Fibroblast of skin of right quadriceps (primary cell): ENCODE results near the gene RYR3.

Source experiments
- DNase-seq: peaks from one replicate; pipeline ENCODE4 v3.0.0-alpha.2; 2013

The RYR3 gene

GRCh38 chr15:33393546-33393945 lies 82.8 kb downstream of the RYR3 start:
- DNase-seq, result no peak

GRCh38 chr15:33395321-33395720 lies 84.6 kb downstream of the RYR3 start:
- no peak for DNase-seq

DNA sequence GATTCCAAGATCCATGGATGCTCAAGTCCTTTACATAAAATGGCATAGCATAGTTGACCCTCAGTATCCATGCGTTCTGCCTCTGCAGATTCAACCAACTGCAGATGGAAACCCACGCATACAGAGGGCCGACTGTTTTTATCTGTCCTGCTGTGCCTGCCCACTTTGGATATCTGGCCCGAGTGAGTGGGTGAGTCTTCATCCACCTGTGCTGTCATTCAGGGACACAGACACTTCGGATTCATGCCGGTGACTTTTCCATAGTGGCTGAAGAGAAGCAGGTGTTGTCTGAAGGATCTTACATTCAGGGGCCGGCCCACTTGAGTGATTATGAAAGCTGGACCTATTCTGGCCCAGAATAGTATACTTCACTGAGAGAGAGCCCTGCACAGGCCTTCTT lies 85.1 kb downstream of the RYR3 start:
- no peak for DNase-seq

DNA sequence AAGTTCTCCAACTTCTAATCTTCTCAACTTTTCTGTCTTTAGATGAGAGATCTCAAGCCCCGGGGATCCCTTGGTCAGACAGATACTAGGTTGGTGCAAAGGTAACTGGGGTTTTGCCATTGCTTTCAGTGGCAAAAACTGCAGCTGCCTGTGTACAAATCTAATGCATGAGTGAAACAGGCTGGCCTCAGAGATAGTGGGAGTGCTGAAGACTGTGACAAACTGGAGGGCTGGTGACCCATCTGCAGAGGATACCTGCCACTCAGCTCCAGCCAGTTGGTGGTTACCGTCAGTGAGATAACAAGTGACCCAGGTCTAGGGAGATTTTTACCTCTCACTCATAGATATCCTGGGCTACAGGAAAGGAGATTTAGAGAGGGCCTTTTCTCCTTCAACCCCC lies 85.7 kb downstream of the RYR3 start:
- no peak for DNase-seq

GRCh38 chr15:33398555-33398954 lies 87.8 kb downstream of the RYR3 start:
- DNase-seq, result no peak

DNA sequence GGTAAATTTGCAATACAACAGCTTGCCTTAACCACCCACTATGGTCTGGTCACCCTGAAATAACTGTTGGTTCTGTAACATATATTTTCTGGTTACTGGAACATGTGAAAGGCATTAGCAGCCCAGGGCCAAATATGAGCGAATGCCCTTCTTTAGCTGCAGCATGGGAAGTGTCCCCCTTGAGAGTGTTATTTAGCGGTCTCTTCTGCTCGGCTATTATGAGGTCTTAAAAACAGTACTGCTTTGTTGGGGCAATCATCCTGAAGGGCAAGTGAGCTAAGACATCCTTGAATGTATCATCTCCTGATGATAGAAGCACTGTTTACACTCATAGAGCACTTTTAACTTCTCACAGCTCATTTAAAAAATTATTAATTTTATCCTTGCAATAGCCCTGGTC lies 90.2 kb downstream of the RYR3 start:
- no peak for DNase-seq

DNA sequence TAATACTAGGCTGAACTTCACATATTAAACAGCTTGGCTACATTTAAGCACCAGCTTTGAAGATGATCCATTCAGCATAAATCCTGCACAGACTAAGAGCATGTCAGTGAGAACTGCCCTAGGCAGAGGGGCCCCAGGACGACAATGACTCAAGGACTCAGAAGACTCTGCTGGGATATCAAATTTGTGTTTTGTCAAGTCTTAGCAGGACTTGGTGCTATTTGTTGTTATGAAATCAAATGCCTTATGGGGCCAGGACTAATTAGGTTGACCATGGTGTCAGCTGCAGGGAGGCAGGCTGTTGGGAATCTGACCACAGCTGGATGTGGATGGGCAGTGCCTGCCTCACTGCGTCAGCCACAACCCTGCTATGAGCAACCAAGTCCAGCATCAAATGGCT lies 91.8 kb downstream of the RYR3 start:
- no peak for DNase-seq

GRCh38 chr15:33405096-33405495 lies 94.3 kb downstream of the RYR3 start:
- DNase-seq, result no peak

DNA sequence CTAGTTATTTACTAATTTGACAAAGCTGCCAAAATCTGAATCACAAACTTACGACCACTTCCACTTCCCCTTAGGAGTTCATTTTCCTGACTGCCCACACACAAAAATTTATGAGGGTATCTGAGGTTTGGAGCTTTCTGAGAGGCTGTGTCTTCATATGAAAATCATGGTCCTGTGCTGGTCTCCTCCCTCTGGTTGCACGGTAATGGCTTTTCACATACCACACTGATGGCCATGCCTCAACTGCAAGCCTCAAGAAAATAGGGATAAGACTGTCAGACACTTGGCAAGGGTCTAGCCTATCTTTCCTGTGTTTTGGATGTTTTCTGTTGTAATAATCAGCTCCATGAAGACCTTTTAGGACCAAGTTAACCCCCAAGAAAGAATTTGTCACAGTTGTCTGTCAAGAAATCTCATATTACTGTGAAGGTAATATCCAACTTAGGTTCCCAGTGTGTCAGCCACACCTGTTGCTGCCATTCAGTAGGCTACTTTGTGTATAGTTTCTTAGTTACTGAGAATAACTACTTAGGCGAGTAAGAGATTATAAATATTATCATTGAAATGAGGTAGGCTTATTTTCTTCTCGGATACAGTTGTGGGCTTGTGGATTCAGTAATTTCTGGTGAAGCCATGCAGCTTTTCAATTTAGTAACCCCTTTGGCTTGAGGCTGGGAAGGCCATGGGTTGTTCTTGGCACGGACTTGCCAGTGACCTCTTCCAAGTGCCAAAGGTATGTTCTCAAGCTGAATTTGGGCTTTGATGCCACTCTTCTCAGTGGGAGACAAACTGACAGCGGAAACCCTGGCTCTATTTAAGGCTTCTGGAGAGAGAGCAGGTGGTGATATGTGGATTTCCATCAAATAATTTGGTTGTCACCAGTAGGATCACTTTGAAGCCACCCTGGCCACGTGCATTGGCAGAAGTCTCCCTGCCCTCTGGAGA lies 101.1 kb downstream of the RYR3 start:
- DNase-seq, result no peak

DNA sequence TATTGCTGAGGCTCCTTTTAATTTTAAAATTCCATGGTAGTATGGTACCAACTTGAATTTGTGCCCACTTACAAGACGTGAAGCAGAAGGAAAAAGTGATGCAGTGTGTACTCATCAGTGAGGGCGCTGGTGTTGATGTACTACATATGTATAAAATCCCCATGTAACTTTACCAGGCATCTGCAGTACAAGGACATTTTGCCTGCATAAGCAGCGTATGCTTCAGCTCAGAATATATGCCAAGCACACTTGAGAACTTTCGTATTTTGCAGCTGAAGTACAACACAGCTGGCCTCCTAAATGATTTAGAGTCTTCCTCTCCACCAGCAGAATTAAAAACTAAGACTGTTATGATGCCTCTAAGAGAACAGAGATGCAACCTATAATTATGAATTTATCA lies 108.9 kb downstream of the RYR3 start:
- no peak for DNase-seq

DNA sequence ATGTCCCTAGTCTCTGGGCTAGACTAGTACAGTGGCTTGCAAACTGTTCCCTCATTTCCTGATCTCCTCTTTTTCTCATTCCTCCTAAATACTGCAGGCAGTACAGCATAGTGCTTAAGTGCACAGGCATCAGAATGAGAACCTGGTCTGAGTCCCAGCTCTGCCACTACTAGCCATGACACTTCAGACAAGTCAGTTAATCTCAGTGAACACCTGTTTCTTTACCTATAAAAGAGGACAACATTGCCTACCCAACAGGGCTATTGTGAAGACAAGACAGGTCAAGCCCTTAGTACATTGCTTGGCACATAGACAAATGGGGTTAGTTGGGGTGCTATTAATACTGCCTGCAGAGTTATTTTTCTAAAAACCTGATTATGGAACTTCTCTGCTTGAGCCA lies 113.3 kb downstream of the RYR3 start:
- DNase-seq, result no peak

DNA sequence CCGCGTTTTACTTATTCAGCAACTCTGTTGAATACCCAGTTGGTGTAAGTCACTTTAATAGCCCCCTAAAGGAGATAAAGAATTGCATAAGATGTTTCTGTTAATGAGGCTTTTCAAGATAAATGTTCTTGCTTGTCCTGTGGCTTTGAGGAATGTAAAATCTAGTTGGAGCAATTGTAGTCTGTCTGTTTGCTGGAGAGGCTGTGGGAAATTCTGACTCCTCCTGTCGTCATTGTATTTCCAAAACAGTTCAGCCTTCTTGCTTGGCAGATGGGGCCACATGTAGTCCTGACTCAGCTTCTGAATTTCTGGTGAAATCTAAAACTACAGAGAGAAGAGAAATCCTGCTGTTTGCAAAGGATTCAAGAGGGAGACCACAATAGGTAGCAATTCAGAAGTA lies 114.4 kb downstream of the RYR3 start:
- peak; percentile 9 for DNase-seq

DNA sequence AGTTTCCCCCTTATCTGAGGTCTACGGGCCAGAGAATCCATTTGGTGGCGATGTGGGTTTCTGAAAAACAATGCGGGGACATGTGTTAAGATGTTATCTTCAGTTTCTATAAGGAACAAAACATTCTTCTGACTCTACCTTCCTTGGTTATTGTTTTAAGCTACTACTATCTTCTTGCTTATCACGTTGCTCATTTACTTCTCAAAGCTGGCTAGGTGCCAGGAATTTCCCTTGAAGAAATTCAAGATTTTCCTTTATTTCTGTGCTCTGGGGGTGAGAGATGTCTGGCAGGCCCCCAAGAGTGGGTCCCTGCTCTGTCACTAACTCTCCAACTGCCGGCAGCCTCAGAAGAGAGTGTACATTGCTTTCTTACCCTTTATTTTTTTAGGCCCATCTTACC lies 119.8 kb downstream of the RYR3 start:
- no peak for DNase-seq

GRCh38 chr15:33433821-33434220 lies 123.1 kb downstream of the RYR3 start:
- DNase-seq, result no peak

DNA sequence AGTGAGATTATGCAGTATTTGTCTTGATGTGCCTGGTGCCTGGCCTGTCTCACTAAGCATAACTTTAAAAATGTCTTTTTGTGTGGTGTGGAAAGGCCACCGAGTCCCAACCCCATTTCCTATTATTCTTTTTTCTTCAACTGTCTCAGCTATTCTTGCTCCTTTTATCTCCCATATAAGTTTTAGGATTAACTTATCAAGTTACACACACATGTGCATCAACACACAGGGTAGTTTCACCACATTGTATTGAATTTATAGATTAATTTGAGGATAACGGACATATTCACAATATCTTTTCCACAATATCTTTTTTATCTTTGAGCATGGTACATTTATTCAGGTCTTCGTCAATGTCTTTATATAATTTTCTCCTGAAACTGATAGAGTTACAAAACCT lies 127.6 kb downstream of the RYR3 start:
- DNase-seq, result no peak

DNA sequence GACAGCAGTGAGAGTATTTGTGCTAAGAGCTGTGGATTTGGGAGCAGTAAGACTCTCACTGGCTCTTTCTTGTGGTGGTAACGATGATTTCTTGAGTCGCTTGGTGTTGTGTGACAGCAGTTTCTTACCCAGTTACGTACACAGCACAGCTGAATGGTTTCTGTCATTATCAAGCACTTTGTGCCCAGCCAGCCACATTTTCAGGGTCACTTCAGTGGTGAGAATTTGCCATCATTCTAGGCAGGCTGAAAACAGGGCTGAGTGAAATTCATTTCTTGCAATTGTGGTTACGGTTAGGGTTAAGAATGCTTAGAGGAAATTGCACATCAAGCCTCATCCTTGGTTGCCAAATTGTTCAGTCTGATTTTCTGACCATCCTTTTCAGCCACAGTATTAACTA lies 130.1 kb downstream of the RYR3 start:
- no peak for DNase-seq

GRCh38 chr15:33442449-33442848 lies 131.7 kb downstream of the RYR3 start:
- DNase-seq, result no peak

DNA sequence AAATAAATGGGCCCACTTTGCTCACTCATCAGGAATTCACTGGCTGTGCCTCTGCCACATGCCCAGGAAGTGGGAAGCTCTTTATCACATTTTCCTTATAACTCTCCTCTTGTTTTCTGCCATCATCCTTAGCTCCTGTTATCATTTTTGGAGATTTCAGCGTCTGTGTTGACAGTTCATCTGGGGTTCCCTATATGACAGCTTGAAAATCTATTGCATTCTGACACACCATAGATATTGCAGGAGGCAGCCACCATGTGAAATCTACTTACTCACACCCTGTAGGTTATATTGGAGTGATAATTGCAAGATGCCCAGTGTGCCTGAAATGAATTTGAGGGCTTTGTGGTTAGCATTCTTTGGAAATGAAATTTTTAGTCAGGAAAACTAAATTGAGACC lies 132.9 kb downstream of the RYR3 start:
- DNase-seq, result no peak

GRCh38 chr15:33445984-33446383 lies 135.2 kb downstream of the RYR3 start:
- DNase-seq, result no peak

GRCh38 chr15:33448151-33448550 lies 137.4 kb downstream of the RYR3 start:
- no peak for DNase-seq

GRCh38 chr15:33448961-33449606 lies 138.3 kb downstream of the RYR3 start:
- DNase-seq, result no peak

DNA sequence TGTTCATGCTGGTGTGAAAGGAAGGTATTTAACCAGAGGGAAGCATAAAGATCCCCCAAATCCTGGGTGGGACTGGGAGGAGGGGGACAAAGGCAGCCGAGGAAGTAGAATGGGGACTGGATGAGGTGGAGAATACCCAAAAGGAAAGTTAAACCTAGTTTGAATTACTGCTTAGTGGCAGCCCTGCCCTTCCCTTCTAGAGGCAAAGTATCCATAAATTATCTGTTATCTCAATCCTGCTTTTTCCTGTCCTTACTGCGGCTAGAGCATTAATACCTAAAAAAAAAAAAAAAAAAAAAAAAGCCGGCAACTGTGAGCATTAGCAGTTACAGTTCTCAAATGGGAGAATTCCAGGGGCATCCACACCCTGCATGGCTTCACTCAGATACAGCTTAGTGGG lies 139.0 kb downstream of the RYR3 start:
- no peak for DNase-seq

- no peak for DNase-seq
Observed at GRCh38 chr15:33451385-33451784, 140.6 kb downstream of the RYR3 start.

GRCh38 chr15:33453761-33454160 lies 143.0 kb downstream of the RYR3 start:
- DNase-seq, result no peak

GRCh38 chr15:33454346-33454745 lies 143.6 kb downstream of the RYR3 start:
- no peak for DNase-seq
